ES-I3 (cell line): ENCODE results near the gene NUP62.

Experiments
- H3K36me3 ChIP-seq: 2 replicates; pipeline ENCODE4 v1.6.1; 2013; ENCODE audit warnings: mild to moderate bottlenecking, low read length, control low read depth, moderate library complexity; ENCODE audit not compliant: insufficient read depth
- H3K4me1 ChIP-seq: 2 replicates; pipeline ENCODE4 v1.6.1; 2013; ENCODE audit warnings: mild to moderate bottlenecking, control low read depth, low read length; ENCODE audit not compliant: insufficient read depth
- H3K9ac ChIP-seq: 2 replicates; pipeline ENCODE4 v1.6.1; 2013; ENCODE audit warnings: low read depth, mild to moderate bottlenecking, low read length, moderate library complexity
- H3K9me3 ChIP-seq: 2 replicates; pipeline ENCODE4 v1.6.1; 2013; ENCODE audit warnings: mild to moderate bottlenecking, low read length, moderate library complexity; ENCODE audit not compliant: control insufficient read depth, insufficient read depth

The NUP62 gene

GRCh38 chr19:49891393-49891792 is 37.9 kb downstream of the NUP62 start:
- Histone ChIP-seq H3K9ac (peak overlapping the region; percentile 39; the same call in 1 of the 2 replicates), H3K4me1 (peaks cover 5% of the 10 kb centered on the region), H3K9me3 (0 out of 2 replicates have a peak, but pooled peaks cover 3% of the 10 kb centered on the region), H3K36me3 (no peaks in the 10 kb centered on the region; the same call in none of the 2 replicates)

DNA sequence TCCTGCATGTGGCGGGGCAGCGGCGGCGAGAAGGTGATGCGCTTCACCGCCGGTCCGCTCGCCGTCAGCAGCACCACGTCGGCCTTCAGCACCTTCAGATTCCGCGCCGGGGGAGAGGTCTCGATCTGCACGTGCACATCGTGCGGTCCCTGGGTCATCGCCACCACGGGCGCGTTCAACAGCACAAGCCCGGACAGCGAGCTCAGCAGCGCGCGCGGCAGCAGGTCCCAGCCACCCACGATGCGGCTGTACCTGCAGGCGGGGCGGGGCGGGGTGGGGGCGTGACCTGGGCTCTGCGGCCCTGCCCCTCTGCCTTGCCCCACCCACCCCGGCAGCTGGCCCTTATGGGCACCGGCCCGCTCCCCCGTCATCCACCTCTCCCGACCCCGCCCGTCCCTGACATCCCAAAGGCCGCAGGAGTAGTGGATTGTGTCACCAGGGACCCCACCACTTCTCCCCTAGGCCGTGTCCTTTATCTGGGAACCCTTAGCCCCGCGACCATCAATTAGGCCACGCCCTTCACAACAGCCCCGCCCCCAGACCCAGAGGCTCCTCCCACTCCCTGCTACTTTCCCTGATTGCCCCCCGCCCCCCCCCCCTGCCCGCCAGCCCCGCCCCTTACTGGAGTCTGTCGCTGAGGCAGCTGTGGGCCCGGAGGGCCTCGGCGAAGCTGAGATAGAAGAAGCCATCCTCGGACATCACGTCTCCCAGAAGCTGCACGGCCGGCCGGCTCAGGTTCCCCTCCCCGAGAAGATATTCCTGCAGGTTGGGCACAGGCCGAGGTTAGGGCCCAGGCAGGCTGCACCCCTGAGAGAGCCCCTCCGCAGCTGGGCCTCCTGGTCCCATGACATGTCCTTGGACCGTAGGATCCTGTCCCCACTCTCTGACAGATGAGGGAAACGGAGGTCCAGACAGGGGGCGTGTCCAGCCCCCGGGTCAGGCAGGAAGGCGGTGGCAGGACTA is 38.7 kb downstream of the NUP62 start:
- no peaks in the 10 kb centered on the region; the same call in none of the 2 replicates for H3K36me3 ChIP-seq
- H3K9me3 ChIP-seq: 0 out of 2 replicates have a peak, but pooled peaks cover 3% of the 10 kb centered on the region
- peaks cover 5% of the 10 kb centered on the region for H3K4me1 ChIP-seq
- peak overlapping the region; percentile 58; the same call in 1 of the 2 replicates for H3K9ac ChIP-seq

GRCh38 chr19:49889687-49890348 is 39.5 kb downstream of the NUP62 start:
- 0 out of 2 replicates have a peak, but pooled peaks cover 3% of the 10 kb centered on the region for H3K9me3 ChIP-seq
- H3K9ac ChIP-seq: peak overlapping the region; percentile 58; the same call in 1 of the 2 replicates
- H3K36me3 ChIP-seq: no peaks in the 10 kb centered on the region; the same call in none of the 2 replicates
- H3K4me1 ChIP-seq: peaks cover 5% of the 10 kb centered on the region

GRCh38 chr19:49889038-49889686 is 40.1 kb downstream of the NUP62 start:
- Histone ChIP-seq H3K9me3 (0 out of 2 replicates have a peak, but pooled peaks cover 3% of the 10 kb centered on the region), H3K4me1 (peaks cover 5% of the 10 kb centered on the region), H3K36me3 (peaks cover under 1% of the 10 kb centered on the region), H3K9ac (no peak overlapping the region)

- 0 out of 2 replicates have a peak, but pooled peaks cover 3% of the 10 kb centered on the region for H3K9me3 ChIP-seq
- H3K4me1 ChIP-seq: peaks cover 5% of the 10 kb centered on the region
- H3K36me3 ChIP-seq: peaks cover 5% of the 10 kb centered on the region
- no peak overlapping the region; the same call in 1 of the 2 replicates for H3K9ac ChIP-seq
These were observed 40.8 kb downstream of the NUP62 start for GRCh38 chr19:49888510-49888824.

DNA sequence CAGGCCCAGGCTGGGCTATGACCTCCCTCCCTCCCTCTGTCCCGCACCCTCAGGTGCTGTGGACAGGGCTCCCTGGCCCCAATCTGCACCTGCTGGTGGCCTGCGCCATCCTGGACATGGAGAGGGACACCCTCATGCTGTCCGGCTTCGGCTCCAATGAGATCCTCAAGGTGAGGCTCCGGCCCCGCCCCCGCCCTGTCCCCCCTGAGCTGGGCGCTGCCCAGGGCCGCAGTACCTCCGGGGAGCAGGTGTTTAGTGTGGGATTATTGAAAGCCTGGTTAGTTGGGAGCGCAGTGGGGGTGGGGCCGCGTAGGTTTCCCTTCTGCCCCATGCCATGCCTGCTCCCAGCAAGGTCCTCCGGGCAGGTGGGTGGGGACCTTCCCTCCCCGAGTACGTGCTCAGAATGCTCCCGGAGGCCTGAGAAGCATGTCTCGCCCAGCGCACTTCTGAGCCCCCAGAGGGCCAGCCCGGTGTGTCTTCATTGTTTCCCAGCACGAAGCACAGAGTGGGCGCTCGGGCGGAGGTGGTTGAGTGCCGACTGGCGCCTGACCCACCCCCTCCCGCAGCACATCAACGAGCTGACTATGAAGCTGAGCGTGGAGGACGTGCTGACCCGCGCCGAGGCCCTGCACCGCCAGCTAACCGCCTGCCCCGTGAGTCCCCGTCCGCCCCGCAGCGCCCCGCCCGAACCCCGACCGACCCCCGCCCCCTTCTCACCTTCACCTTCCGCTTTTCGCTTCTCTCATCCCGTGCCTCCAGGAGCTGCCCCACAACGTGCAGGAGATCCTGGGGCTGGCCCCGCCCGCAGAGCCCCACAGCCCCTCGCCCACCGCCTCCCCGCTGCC is 41.4 kb downstream of the NUP62 start:
- peaks cover 5% of the 10 kb centered on the region for H3K4me1 ChIP-seq
- peak overlapping the region; percentile 32; the same call in 1 of the 2 replicates for H3K9ac ChIP-seq
- 0 out of 2 replicates have a peak, but pooled peaks cover 3% of the 10 kb centered on the region for H3K9me3 ChIP-seq
- peaks cover 9% of the 10 kb centered on the region for H3K36me3 ChIP-seq

GRCh38 chr19:49887037-49887664 is 42.2 kb downstream of the NUP62 start:
- peak overlapping the region; percentile 32; the same call in 1 of the 2 replicates for H3K9ac ChIP-seq
- H3K9me3 ChIP-seq: 0 out of 2 replicates have a peak, but pooled peaks cover 3% of the 10 kb centered on the region
- H3K36me3 ChIP-seq: peaks cover 11% of the 10 kb centered on the region
- peaks cover 5% of the 10 kb centered on the region for H3K4me1 ChIP-seq

DNA sequence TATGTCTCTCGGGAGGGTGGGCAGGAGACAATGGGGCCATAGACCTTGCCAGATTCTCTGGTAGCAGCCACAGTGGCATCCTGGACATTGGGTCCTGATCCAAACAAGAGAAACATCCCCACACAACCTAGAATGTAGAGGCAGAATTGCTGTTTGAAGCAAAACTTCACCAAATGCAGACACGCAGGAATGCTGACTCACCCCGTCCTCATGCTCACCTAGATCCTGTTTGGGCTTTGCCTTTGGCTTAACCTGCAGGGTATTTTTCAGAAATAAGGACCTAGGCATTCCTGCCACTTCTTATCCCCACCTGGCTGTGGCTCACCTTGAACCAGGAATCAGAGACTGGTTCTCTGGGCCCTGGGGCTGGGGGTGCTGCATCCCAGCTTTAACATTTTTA is 44.5 kb downstream of the NUP62 start:
- Histone ChIP-seq H3K9me3 (0 out of 2 replicates have a peak, but pooled peaks cover 3% of the 10 kb centered on the region), H3K36me3 (peaks cover 11% of the 10 kb centered on the region), H3K9ac (no peak overlapping the region), H3K4me1 (no peaks in the 10 kb centered on the region)

DNA sequence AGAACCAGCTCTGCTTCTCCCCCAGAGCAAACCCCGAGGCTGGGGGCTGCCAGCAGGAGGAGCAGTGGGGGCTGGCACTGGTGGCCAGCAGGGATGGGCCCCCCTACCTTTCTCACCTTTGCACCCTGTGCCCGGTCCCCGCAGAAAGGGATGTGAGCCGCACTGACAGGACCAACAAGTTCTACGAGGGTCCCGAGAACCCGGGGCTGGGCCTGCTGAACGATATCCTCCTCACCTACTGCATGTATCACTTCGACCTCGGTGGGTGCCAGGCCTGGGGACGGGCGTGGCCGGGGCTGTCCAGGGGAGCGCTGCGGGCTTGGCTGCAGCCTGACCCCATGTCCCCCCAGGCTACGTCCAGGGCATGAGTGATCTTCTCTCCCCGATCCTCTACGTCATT is 45.2 kb downstream of the NUP62 start:
- Histone ChIP-seq H3K9ac (no peak overlapping the region), H3K4me1 (no peaks in the 10 kb centered on the region), H3K9me3 (no peaks in the 10 kb centered on the region), H3K36me3 (peaks cover 11% of the 10 kb centered on the region)

GRCh38 chr19:49883094-49883493 is 46.2 kb downstream of the NUP62 start:
- Histone ChIP-seq H3K9me3 (no peaks in the 10 kb centered on the region), H3K9ac (no peak overlapping the region), H3K4me1 (0 out of 2 replicates have a peak, but pooled peaks cover 7% of the 10 kb centered on the region), H3K36me3 (peaks cover 11% of the 10 kb centered on the region; the same call in 1 of the 2 replicates)

DNA sequence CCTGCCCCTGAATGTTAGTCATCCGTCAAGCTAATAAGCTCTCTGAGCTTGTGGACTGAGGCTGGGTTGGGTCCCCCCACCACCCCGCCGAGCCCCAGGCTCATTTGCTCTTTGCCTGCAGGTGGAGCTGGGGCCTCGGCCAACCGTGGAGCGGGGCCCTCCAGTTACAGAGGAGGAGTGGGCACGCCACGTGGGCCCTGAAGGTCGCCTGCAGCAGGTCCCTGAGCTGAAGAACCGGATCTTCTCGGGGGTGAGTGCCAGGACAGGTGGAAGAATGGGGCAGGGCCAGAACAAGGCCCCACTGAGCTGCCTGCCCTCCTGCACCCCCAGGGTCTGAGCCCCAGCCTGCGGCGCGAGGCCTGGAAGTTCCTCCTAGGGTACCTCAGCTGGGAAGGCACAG is 46.7 kb downstream of the NUP62 start:
- no peaks in the 10 kb centered on the region for H3K9me3 ChIP-seq
- H3K9ac ChIP-seq: no peak overlapping the region
- peaks cover 11% of the 10 kb centered on the region; the same call in 1 of the 2 replicates for H3K36me3 ChIP-seq
- 0 out of 2 replicates have a peak, but pooled peaks cover 7% of the 10 kb centered on the region for H3K4me1 ChIP-seq

- Histone ChIP-seq H3K9ac (no peak overlapping the region), H3K4me1 (0 out of 2 replicates have a peak, but pooled peaks cover 7% of the 10 kb centered on the region), H3K9me3 (no peaks in the 10 kb centered on the region), H3K36me3 (peaks cover 11% of the 10 kb centered on the region; the same call in 1 of the 2 replicates)
These were observed 47.5 kb downstream of the NUP62 start for GRCh38 chr19:49881672-49882394.
